Omental fat pad (tissue), 4 donors: ENCODE measurements around the gene RAMP3. TPM values are rescaled to one million over a fixed set of nuclear protein-coding genes. Genes with fewer than 3 reads are reported as not detected.
A peak's percentile ranks its signal among the peaks of the same experiment; 100 is the strongest.

Experiments
- ATAC-seq: fragments of 150-250 bp; one replicate; pipeline ENCODE4 v1.9.1; 2016; ENCODE audit warnings: mild to moderate bottlenecking, moderate library complexity; ENCODE audit not compliant: low FRiP score
- DNase-seq: peaks from one replicate; pipeline ENCODE4 v3.0.0-alpha.2; 2019; ENCODE audit warnings: low spot score
- CTCF ChIP-seq, 3 donors: fragments of 450-650 bp; IDR thresholded peaks; one replicate each; pipeline ENCODE4 v1.5.1; 2016 to 2017; ENCODE audit warnings: antibody characterized with exemption in 3 of 3, mild to moderate bottlenecking in 3 of 3, moderate library complexity in 2 of 3
- total RNA-seq, 4 donors: library from RNA; depleted of rRNA; stranded (reverse); fragments of >200 nt; gene quantifications; one replicate each; pipeline ENCODE4 v1.1.0, GENCODE V29; 2016

RAMP3 gene
- total RNA-seq, 4 donors from 2014 or later, result 24.6 to 310 (median 124) TPM

GRCh38 chr7:45117582-45117981, 40.0 kb upstream of the RAMP3 start:
- ATAC-seq (peak; percentile 36), DNase-seq (no peak)
- TF ChIP-seq CTCF (IDR thresholded peaks at IDR 0.05), result no peak

DNA sequence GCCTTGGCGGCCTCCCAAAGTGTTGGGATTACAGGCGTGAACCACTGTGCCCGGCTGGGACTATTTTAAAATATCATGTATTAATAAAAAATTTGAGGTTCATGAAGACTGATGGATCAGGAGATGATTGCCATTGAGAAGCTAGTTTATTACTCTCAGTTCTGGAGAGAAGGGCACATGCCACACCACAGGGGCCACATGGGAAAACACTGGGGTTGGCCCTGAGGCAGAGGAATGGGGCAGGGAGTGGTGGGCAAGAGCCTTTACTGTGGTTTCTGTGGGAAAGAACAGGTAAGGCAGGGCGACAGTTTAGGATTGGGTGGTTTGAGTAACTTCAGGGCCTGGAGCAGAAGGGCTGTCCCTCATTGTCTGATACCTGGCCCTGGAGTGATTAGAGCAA, 39.3 kb upstream of the RAMP3 start:
- no peak for TF ChIP-seq CTCF (IDR thresholded peaks at IDR 0.05)
- ATAC-seq (no peak), DNase-seq (no peak)

- ATAC-seq (no peak), DNase-seq (no peak)
- TF ChIP-seq CTCF (IDR thresholded peaks at IDR 0.05), result no peak
Observed at GRCh38 chr7:45118889-45119331, 38.7 kb upstream of the RAMP3 start.

DNA sequence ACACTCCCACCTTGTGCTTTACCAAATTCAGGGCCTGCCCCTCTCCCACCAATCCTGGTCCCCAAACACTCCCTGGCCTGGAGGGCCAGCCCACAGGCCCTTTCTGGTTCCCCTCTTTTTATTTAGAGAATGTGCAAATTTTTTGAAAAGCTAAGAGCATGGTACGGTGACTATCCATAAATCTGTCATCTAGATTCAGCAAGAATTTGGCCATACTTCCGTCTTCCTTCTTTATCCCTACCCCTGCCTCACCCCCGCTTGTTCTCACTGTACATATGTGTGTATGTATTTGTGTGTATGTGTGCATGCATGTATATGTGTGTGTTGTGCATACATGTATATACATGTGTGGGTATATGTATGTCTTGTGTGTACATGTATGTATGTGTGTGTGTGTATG, 38.0 kb upstream of the RAMP3 start:
- no peak for TF ChIP-seq CTCF (IDR thresholded peaks at IDR 0.05)
- no peak for ATAC-seq
- DNase-seq, result no peak

DNA sequence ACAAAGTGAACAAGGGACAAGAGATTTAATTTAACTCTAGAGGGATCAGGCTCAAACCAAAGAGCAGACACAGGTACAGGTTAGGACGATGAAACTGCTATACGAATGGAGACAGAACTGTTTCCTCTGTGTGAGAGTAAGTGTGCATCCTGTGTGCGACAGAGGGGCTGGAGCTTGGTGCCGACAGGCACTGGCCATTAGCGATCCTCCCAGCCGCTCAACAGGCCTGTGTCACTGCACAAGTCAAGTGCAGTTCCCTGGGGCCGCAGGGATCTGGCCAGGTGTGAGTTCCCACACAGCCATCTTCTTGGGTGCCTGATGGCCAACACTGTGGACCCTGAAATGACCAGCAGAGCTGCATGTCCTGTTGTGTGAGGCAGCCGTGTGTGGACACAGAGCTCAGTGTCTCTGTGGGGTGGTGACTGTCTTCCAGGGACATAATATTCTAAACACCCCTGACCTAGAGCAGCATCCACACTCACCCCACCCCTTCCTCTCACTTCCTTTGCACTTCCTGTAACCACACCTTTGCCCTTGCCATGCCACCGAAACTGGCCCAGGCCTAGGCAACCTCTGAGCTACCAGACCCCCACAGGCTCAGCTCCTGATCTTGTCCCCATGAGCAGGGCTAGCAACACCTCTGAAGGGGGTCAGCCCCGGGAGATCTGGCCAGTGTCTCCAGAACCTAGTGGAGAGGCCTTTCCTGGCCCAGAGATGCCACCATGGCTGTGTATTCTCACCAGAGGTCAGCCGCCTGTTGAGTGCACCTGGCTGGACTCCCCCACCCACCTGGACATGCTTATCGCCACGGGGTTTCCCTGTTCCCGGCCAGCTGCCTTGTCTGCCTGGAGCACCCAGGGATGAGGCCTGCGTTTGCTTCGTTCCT, 34.4 kb upstream of the RAMP3 start:
- no peak for TF ChIP-seq CTCF (IDR thresholded peaks at IDR 0.05)
- ATAC-seq (no peak), DNase-seq (no peak)

DNA sequence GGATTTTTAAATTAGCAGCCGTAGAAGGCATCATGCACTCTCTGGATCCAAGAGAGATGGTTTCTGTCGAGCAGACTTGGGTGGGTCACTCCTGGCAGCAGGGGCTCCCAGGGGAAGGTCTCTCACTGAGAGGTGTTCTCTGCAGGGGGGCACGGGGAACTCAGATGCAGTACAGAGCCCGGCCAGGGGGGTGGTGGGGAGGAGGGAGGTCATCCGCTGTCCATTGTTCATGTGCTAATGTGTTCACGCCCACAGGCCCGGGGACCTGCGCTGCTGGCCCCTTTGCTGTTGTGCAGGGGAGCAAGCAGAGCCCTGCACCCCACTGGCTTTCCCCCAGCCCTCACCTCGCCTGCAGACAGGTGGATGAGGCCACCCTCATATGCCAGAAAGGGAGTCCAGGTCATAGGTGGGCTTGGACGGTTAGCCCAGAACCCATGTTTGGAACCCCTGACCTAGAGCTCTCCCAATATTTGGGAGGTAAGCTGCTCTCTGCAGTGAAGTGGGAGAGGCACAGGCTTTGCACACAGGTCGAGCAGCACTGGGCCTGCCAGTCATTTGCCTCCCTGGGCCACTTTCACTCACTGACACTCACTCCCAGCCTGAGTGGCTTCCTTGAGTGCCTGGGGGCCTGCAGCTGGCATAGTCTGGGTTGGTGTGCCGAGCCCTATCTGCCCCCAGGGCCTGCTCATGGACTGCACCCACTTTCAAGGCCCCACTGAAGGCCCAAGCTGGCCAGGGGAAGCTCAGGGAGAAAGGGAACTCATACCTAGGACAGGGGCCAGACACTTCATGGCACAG, 33.5 kb upstream of the RAMP3 start:
- TF ChIP-seq CTCF (IDR thresholded peaks at IDR 0.05), result no peak
- no peak for DNase-seq
- no peak for ATAC-seq
